ENCODE measurements around the gene FAM168A. TPM values are rescaled to one million over a fixed set of nuclear protein-coding genes. Genes with fewer than 3 reads are reported as not detected.

FAM168A gene
- total RNA-seq, 1 experiment from 2014 or later = 21.1 TPM

DNA sequence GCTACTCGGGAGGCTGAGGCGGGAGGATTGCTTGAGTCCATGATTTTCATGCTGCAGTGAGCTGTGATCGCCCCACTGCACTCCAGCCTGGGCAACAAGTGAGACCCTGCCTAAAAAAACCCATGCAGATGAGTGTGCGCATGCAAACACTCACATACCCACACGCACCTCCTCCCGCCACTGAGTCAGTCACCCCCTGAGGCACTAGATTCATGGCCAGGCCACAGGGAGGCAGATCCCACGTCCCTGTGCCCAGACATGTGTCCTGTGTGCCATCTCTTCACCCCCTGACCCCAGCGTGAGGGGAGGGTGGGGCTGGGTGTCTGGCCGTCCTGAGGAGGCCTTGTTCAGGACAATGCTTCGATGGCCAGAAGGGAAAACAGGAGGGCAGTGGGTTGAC is 206.2 kb downstream of the FAM168A start:
- Histone ChIP-seq H3K4me2 (ENCODE audit: insufficient read depth, insufficient read length, low read length) (no peak overlapping the region), H2BK15ac (ENCODE audit: low read depth, low read length) (no peak overlapping the region), H2BK5ac (ENCODE audit: insufficient read length, low read length) (no peak overlapping the region), H2AFZ (ENCODE audit: low read length) (no peak overlapping the region), H2BK120ac (ENCODE audit: low read depth, low read length, poor library complexity, severe bottlenecking) (no peak overlapping the region), H2BK20ac (ENCODE audit: low read depth, low read length, poor library complexity, severe bottlenecking) (no peak overlapping the region), H4K91ac (ENCODE audit: insufficient read length, low read depth, low read length) (no peak overlapping the region), H3K18ac (ENCODE audit: insufficient read length, low read depth, low read length) (no peak overlapping the region), H3K79me1 (ENCODE audit: insufficient read depth, low read depth, low read length, poor library complexity, severe bottlenecking) (no peaks in the 10 kb centered on the region), H3K79me2 (ENCODE audit: insufficient read depth, low read length) (no peaks in the 10 kb centered on the region), H2BK12ac (ENCODE audit: insufficient read length, low read depth, low read length) (no peak overlapping the region), H2AK5ac (ENCODE audit: insufficient read length, low read length) (no peak overlapping the region), H4K8ac (replicated peaks; ENCODE audit: insufficient read length, low read depth, low read length) (no peak overlapping the region), H3K9ac (ENCODE audit: extremely low read depth, insufficient read length, low read length) (no peak overlapping the region), H3K23me2 (ENCODE audit: insufficient read length, low read depth, low read length, poor library complexity, severe bottlenecking) (no peaks in the 10 kb centered on the region), H3K27ac (ENCODE audit: insufficient read length, low read depth, low read length) (no peak overlapping the region), H3K14ac (ENCODE audit: insufficient read depth, low read length) (no peak overlapping the region), H3K9me3 (ENCODE audit: control insufficient read depth, low read depth, low read length) (no peaks in the 10 kb centered on the region), H3K56ac (ENCODE audit: insufficient read length, low read depth, low read length) (no peak overlapping the region), H4K5ac (ENCODE audit: insufficient read length, low read depth, low read length) (no peak overlapping the region), H3K4me1 (ENCODE audit: insufficient read depth, low read length) (no peaks in the 10 kb centered on the region), H3K27me3 (ENCODE audit: insufficient read depth, low read length) (no peaks in the 10 kb centered on the region), H3K23ac (ENCODE audit: insufficient read length, low read depth, low read length) (no peak overlapping the region), H3T11ph (ENCODE audit: low read length) (no peak overlapping the region), H3K4ac (ENCODE audit: low read depth, low read length) (no peak overlapping the region), H4K20me1 (ENCODE audit: control insufficient read depth, insufficient read depth, insufficient read length) (no peaks in the 10 kb centered on the region)
- no peaks in the 10 kb centered on the region; the same call in 1 of the 2 replicates for H3K27me3 Mint-ChIP-seq (ENCODE audit: low read depth)
- peaks cover 0 to 2% (median 0%) of the 10 kb centered on the region in 3 experiments; a peak in 2 of 7 replicates for H3K36me3 Mint-ChIP-seq (ENCODE audit: insufficient read depth in 1 of 3, low read depth in 3 of 3)
- no peak for DNase-seq
- no peak overlapping the region for H3K4me3 Mint-ChIP-seq
- peaks cover 19 to 21% of the 10 kb centered on the region in 2 experiments for H3K4me1 Mint-ChIP-seq
- WGBS (ENCODE audit: extremely low coverage, insufficient read length, low lambda C conversion rate) = no CpG with 5 or more reads among the region's 10 CpGs
- TF ChIP-seq, protein P1, sequence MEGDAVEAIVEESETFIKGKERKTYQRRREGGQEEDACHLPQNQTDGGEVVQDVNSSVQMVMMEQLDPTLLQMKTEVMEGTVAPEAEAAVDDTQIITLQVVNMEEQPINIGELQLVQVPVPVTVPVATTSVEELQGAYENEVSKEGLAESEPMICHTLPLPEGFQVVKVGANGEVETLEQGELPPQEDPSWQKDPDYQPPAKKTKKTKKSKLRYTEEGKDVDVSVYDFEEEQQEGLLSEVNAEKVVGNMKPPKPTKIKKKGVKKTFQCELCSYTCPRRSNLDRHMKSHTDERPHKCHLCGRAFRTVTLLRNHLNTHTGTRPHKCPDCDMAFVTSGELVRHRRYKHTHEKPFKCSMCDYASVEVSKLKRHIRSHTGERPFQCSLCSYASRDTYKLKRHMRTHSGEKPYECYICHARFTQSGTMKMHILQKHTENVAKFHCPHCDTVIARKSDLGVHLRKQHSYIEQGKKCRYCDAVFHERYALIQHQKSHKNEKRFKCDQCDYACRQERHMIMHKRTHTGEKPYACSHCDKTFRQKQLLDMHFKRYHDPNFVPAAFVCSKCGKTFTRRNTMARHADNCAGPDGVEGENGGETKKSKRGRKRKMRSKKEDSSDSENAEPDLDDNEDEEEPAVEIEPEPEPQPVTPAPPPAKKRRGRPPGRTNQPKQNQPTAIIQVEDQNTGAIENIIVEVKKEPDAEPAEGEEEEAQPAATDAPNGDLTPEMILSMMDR (conservative IDR thresholded peaks at IDR 0.05) = no peak
- H3K27ac Mint-ChIP-seq = no peak overlapping the region; a peak in 1 of 7 replicates
- H3K9me3 Mint-ChIP-seq = no peaks in the 10 kb centered on the region
